H9 (cell line): ENCODE measurements around the gene GMPPB. TPM values are rescaled to one million over a fixed set of nuclear protein-coding genes. Genes with fewer than 3 reads are reported as not detected.

Experiments
- DNase-seq: peaks from one replicate; pipeline ENCODE4 v3.0.0-alpha.2; 2017
- H2AFZ ChIP-seq: one replicate; pipeline ENCODE4 v1.6.1; 2013; ENCODE audit warnings: mild to moderate bottlenecking, low read length, control low read depth, moderate library complexity
- H2AK5ac ChIP-seq: 2 replicates; pipeline ENCODE4 v1.6.1; 2013; ENCODE audit warnings: low read length, control low read depth, mixed read lengths; ENCODE audit not compliant: insufficient read length
- H2BK120ac ChIP-seq: one replicate; pipeline ENCODE4 v1.6.1; 2013; ENCODE audit warnings: low read depth, mild to moderate bottlenecking, low read length, control low read depth, inconsistent platforms; ENCODE audit not compliant: poor library complexity, severe bottlenecking
- H2BK12ac ChIP-seq: 2 replicates; pipeline ENCODE4 v1.6.1; 2013; ENCODE audit warnings: low read length, control low read depth, mixed read lengths, low read depth; ENCODE audit not compliant: insufficient read length
- H2BK15ac ChIP-seq: 2 replicates; pipeline ENCODE4 v1.6.1; 2013; ENCODE audit warnings: low read depth, low read length, control low read depth
- H2BK20ac ChIP-seq: one replicate; pipeline ENCODE4 v1.6.1; 2013; ENCODE audit warnings: low read depth, mild to moderate bottlenecking, low read length, control low read depth, inconsistent platforms; ENCODE audit not compliant: poor library complexity, severe bottlenecking
- H2BK5ac ChIP-seq: 2 replicates; pipeline ENCODE4 v1.6.1; 2013; ENCODE audit warnings: low read length, control low read depth, mixed read lengths; ENCODE audit not compliant: insufficient read length
- H3K14ac ChIP-seq: 2 replicates; pipeline ENCODE4 v1.6.1; 2013; ENCODE audit warnings: low read length, control low read depth; ENCODE audit not compliant: insufficient read depth
- H3K18ac ChIP-seq: 2 replicates; pipeline ENCODE4 v1.6.1; 2013; ENCODE audit warnings: low read depth, mild to moderate bottlenecking, mixed read lengths, low read length, control low read depth; ENCODE audit not compliant: insufficient read length
- H3K23ac ChIP-seq: 2 replicates; pipeline ENCODE4 v1.6.1; 2013; ENCODE audit warnings: low read length, control low read depth, mixed read lengths, low read depth; ENCODE audit not compliant: insufficient read length
- H3K23me2 ChIP-seq: 2 replicates; pipeline ENCODE4 v1.6.1; 2013; ENCODE audit warnings: low read depth, mild to moderate bottlenecking, mixed read lengths, low read length, control low read depth; ENCODE audit not compliant: insufficient read length, poor library complexity, severe bottlenecking
- H3K27ac ChIP-seq: 2 replicates; pipeline ENCODE4 v1.5.1; 2013; ENCODE audit warnings: low read length, control low read depth, mixed read lengths, low read depth; ENCODE audit not compliant: insufficient read length
- H3K27me3 ChIP-seq: 2 replicates; pipeline ENCODE4 v1.6.1; 2013; ENCODE audit warnings: low read length, control low read depth, inconsistent platforms; ENCODE audit not compliant: insufficient read depth
- H3K4ac ChIP-seq: 2 replicates; pipeline ENCODE4 v1.6.1; 2013; ENCODE audit warnings: low read depth, mild to moderate bottlenecking, control low read depth, inconsistent platforms, low read length, moderate library complexity
- H3K4me1 ChIP-seq: 2 replicates; pipeline ENCODE4 v1.6.1; 2013; ENCODE audit warnings: low read length, control low read depth, inconsistent platforms; ENCODE audit not compliant: insufficient read depth
- H3K4me2 ChIP-seq: 2 replicates; pipeline ENCODE4 v1.6.1; 2013; ENCODE audit warnings: low read length, control low read depth, mixed read lengths; ENCODE audit not compliant: insufficient read length, insufficient read depth
- H3K56ac ChIP-seq: 2 replicates; pipeline ENCODE4 v1.6.1; 2013; ENCODE audit warnings: low read depth, mild to moderate bottlenecking, mixed read lengths, low read length, control low read depth; ENCODE audit not compliant: insufficient read length
- H3K79me1 ChIP-seq: 2 replicates; pipeline ENCODE4 v1.6.1; 2013; ENCODE audit warnings: low read depth, mild to moderate bottlenecking, moderate library complexity, low read length, control low read depth, inconsistent platforms; ENCODE audit not compliant: insufficient read depth, poor library complexity, severe bottlenecking
- H3K79me2 ChIP-seq: 2 replicates; pipeline ENCODE4 v1.6.1; 2013; ENCODE audit warnings: low read length, control low read depth, inconsistent platforms; ENCODE audit not compliant: insufficient read depth
- H3K9ac ChIP-seq: 2 replicates; pipeline ENCODE4 v1.6.1; 2013; ENCODE audit warnings: low read length, control low read depth, mixed read lengths; ENCODE audit not compliant: insufficient read length; ENCODE audit errors: extremely low read depth
- H3K9me3 ChIP-seq: one replicate; pipeline ENCODE4 v1.6.1; 2013; ENCODE audit warnings: low read depth, low read length, inconsistent platforms; ENCODE audit not compliant: control insufficient read depth
- H3T11ph ChIP-seq: one replicate; pipeline ENCODE4 v1.6.1; 2013; ENCODE audit warnings: mild to moderate bottlenecking, low read length, control low read depth, inconsistent platforms
- H4K20me1 ChIP-seq: one replicate; pipeline ENCODE4 v1.6.1; 2013; ENCODE audit not compliant: control insufficient read depth, insufficient read length, insufficient read depth
- H4K5ac ChIP-seq: 2 replicates; pipeline ENCODE4 v1.6.1; 2013; ENCODE audit warnings: low read depth, mild to moderate bottlenecking, mixed read lengths, low read length, control low read depth; ENCODE audit not compliant: insufficient read length
- H4K8ac ChIP-seq: replicated peaks from 2 replicates; pipeline ENCODE4 v1.6.1; 2013; ENCODE audit warnings: low read length, control low read depth, mixed read lengths, low read depth; ENCODE audit not compliant: insufficient read length
- H4K91ac ChIP-seq: 2 replicates; pipeline ENCODE4 v1.6.1; 2013; ENCODE audit warnings: low read depth, mild to moderate bottlenecking, moderate library complexity, mixed read lengths, low read length, control low read depth; ENCODE audit not compliant: insufficient read length
- H3K27ac Mint-ChIP-seq, 3 experiments: 2 replicates in 2 of 3; 3 replicates in 1 of 3; pipeline ENCODE4 v1.8.0; 2020 to 2021; ENCODE audit warnings: mixed read lengths in 3 of 3, mild to moderate bottlenecking in 1 of 3, moderate library complexity in 1 of 3
- H3K27me3 Mint-ChIP-seq: 2 replicates; pipeline ENCODE4 v1.8.0; 2021; ENCODE audit warnings: low read depth, mild to moderate bottlenecking, moderate library complexity, mixed read lengths
- H3K36me3 Mint-ChIP-seq, 3 experiments: 2 replicates in 2 of 3; 3 replicates in 1 of 3; pipeline ENCODE4 v1.8.0; 2020 to 2021; ENCODE audit warnings: low read depth in 3 of 3, mixed read lengths in 3 of 3; ENCODE audit not compliant: insufficient read depth in 1 of 3
- H3K4me1 Mint-ChIP-seq, 2 experiments: 2 replicates each; pipeline ENCODE4 v1.8.0; 2020; ENCODE audit warnings: mixed read lengths in 2 of 2
- H3K4me3 Mint-ChIP-seq, 2 experiments: 2 replicates in 1 of 2; 3 replicates in 1 of 2; pipeline ENCODE4 v1.8.0; 2020 to 2021; ENCODE audit warnings: mild to moderate bottlenecking in 2 of 2, mixed read lengths in 2 of 2, moderate library complexity in 1 of 2
- H3K9me3 Mint-ChIP-seq, 2 experiments: 2 replicates in 1 of 2; 3 replicates in 1 of 2; pipeline ENCODE4 v1.8.0; 2020; ENCODE audit warnings: mild to moderate bottlenecking in 2 of 2, mixed read lengths in 2 of 2, moderate library complexity in 1 of 2
- CTCF ChIP-seq: fragments of 200-600 bp; sonication (generic); conservative IDR thresholded peaks from 3 replicates; pipeline ENCODE4 v1.8.0; 2021; ENCODE audit warnings: antibody characterized with exemption, mild to moderate bottlenecking
- WGBS: extraction: QIAGEN DNeasy Blood & Tissue Kit; methylation state at CpG from one replicate; pipeline ENCODE4 v1.1.7; 2013; ENCODE audit warnings: missing lambda C conversion rate, low lambda C conversion rate, mixed read lengths; ENCODE audit not compliant: insufficient read length; ENCODE audit errors: extremely low coverage; 5-methylcytosine and 5-hydroxymethylcytosine counted together
- total RNA-seq: library from RNA; stranded (reverse); gene quantifications from 2 replicates; pipeline ENCODE4 v1.2.1, GENCODE V29; 2021

GMPPB gene
- total RNA-seq, 1 experiment from 2014 or later: 31.1 TPM

- H3K79me1 ChIP-seq: peaks cover 4% of the 10 kb centered on the region
- no peaks in the 10 kb centered on the region; the same call in 1 of the 2 replicates for H3K27me3 Mint-ChIP-seq
- no peak within 1 kb of the TSS for H3K56ac ChIP-seq
- no peak within 1 kb of the TSS for H4K5ac ChIP-seq
- no peak within 1 kb of the TSS for H3T11ph ChIP-seq
- peak within 1 kb of the TSS; percentile 93 to 99 (median 98) for H3K27ac Mint-ChIP-seq
- H4K20me1 ChIP-seq: no peaks in the 10 kb centered on the region
- DNase-seq: peak; percentile 98
- H3K4me3 Mint-ChIP-seq: peak within 1 kb of the TSS; percentile 94 to 95
- no peak within 1 kb of the TSS for H2BK5ac ChIP-seq
- H3K4me1 Mint-ChIP-seq: peaks cover 12 to 17% of the 10 kb centered on the region in 2 experiments
- TF ChIP-seq CTCF: no peak
- peak within 1 kb of the TSS; percentile 52 for H3K9ac ChIP-seq
- peaks cover 8% of the 10 kb centered on the region for H3K23me2 ChIP-seq
- no peak within 1 kb of the TSS for H2BK120ac ChIP-seq
- WGBS: no CpG with 5 or more reads among the region's 71 CpGs
- H3K18ac ChIP-seq: peak within 1 kb of the TSS; percentile 88
- H2BK15ac ChIP-seq: no peak within 1 kb of the TSS
- H3K4ac ChIP-seq: no peak within 1 kb of the TSS; the same call in 1 of the 2 replicates
- H4K91ac ChIP-seq: no peak within 1 kb of the TSS
- H3K36me3 Mint-ChIP-seq: peaks cover 23 to 30% (median 30%) of the 10 kb centered on the region in 3 experiments; a peak in 6 of 7 replicates
- H2AK5ac ChIP-seq: no peak within 1 kb of the TSS
- H3K27me3 ChIP-seq: no peaks in the 10 kb centered on the region
- H3K4me2 ChIP-seq: peak within 1 kb of the TSS; percentile 93
- H3K79me2 ChIP-seq: no peaks in the 10 kb centered on the region; the same call in 1 of the 2 replicates
- H2BK12ac ChIP-seq: no peak within 1 kb of the TSS
- H3K9me3 Mint-ChIP-seq: no peaks in the 10 kb centered on the region
- H2BK20ac ChIP-seq: no peak within 1 kb of the TSS
- H3K9me3 ChIP-seq: no peaks in the 10 kb centered on the region
- H3K14ac ChIP-seq: peak within 1 kb of the TSS; percentile 83
- no peak within 1 kb of the TSS for H3K23ac ChIP-seq
- no peaks in the 10 kb centered on the region; the same call in 1 of the 2 replicates for H3K4me1 ChIP-seq
- no peak within 1 kb of the TSS for H3K27ac ChIP-seq
- H4K8ac ChIP-seq: no peak within 1 kb of the TSS
- no peak within 1 kb of the TSS for H2AFZ ChIP-seq
Observed at GRCh38 chr3:49673715-49674496, 49.8 kb downstream of the GMPPB start, which contains the start of gene APEH. APEH (plus strand) TSS chr3:49674351; CDS start chr3:49674402, 51 bp downstream.
